HG02571 (cell line): ENCODE measurements around the gene SSR1.
"Not testable (repeated sequence)": the region's sequence is repeated elsewhere in the genome, so short reads cannot be mapped to it uniquely, and the experiment has no call there.

Source experiments
- ATAC-seq: cut with Tn5 transposase; IDR thresholded peaks from one replicate; pipeline ENCODE4 v1.9.1; 2021; ENCODE audit warnings: mild to moderate bottlenecking, moderate library complexity; ENCODE audit not compliant: unreplicated experiment

Gene SSR1

GRCh38 chr6:7312616-7313504 is at the start of gene SSR1:
SSR1 (minus strand) TSS chr6:7313199; CDS start chr6:7313120, 79 bp downstream.
- peak; percentile 95 for ATAC-seq

- not testable (repeated sequence) for ATAC-seq
Measured at GRCh38 chr6:7351916-7352315, 38.9 kb upstream of the SSR1 start.

- ATAC-seq = not testable (repeated sequence)
Measured at GRCh38 chr6:7350591-7350990, 37.6 kb upstream of the SSR1 start.

GRCh38 chr6:7347551-7347997 is 34.6 kb upstream of the SSR1 start:
- not testable (repeated sequence) for ATAC-seq

- ATAC-seq = not testable (repeated sequence)
Measured at GRCh38 chr6:7344773-7345450, 31.9 kb upstream of the SSR1 start.

- ATAC-seq = no peak
Measured at GRCh38 chr6:7343546-7344475, 30.8 kb upstream of the SSR1 start.

- peak; percentile 76 for ATAC-seq
Measured at GRCh38 chr6:7341989-7342742, 29.2 kb upstream of the SSR1 start.

- ATAC-seq = no peak
Measured at GRCh38 chr6:7341271-7341670, 28.3 kb upstream of the SSR1 start.

- ATAC-seq = not testable (repeated sequence)
Measured at GRCh38 chr6:7339007-7339732, 26.2 kb upstream of the SSR1 start.

- ATAC-seq = no peak
Measured at GRCh38 chr6:7338031-7338430, 25.0 kb upstream of the SSR1 start.

- ATAC-seq = no peak
Measured at GRCh38 chr6:7335519-7335918, 22.5 kb upstream of the SSR1 start.

GRCh38 chr6:7334685-7335084 is 21.7 kb upstream of the SSR1 start:
- ATAC-seq = no peak

- ATAC-seq = no peak
Measured at GRCh38 chr6:7332090-7332745, 19.2 kb upstream of the SSR1 start.

- no peak for ATAC-seq
Measured at GRCh38 chr6:7331452-7331851, 18.5 kb upstream of the SSR1 start.

GRCh38 chr6:7328243-7328642 is 15.2 kb upstream of the SSR1 start:
- no peak for ATAC-seq

- ATAC-seq = no peak
Measured at GRCh38 chr6:7325750-7326149, 12.8 kb upstream of the SSR1 start.

GRCh38 chr6:7324520-7324919 is 11.5 kb upstream of the SSR1 start:
- no peak for ATAC-seq

GRCh38 chr6:7323074-7323473 is 10.1 kb upstream of the SSR1 start:
- no peak for ATAC-seq

GRCh38 chr6:7321866-7322265 is 8.9 kb upstream of the SSR1 start:
- not testable (repeated sequence) for ATAC-seq
